ENCODE results near the gene KCNQ1OT1. TPM values are rescaled to one million over a fixed set of nuclear protein-coding genes. Genes with fewer than 3 reads are reported as not detected.

The KCNQ1OT1 gene
- total and polyA plus RNA-seq, 4 donors, result 0.05 to 4.9 (median 0.61) TPM

DNA sequence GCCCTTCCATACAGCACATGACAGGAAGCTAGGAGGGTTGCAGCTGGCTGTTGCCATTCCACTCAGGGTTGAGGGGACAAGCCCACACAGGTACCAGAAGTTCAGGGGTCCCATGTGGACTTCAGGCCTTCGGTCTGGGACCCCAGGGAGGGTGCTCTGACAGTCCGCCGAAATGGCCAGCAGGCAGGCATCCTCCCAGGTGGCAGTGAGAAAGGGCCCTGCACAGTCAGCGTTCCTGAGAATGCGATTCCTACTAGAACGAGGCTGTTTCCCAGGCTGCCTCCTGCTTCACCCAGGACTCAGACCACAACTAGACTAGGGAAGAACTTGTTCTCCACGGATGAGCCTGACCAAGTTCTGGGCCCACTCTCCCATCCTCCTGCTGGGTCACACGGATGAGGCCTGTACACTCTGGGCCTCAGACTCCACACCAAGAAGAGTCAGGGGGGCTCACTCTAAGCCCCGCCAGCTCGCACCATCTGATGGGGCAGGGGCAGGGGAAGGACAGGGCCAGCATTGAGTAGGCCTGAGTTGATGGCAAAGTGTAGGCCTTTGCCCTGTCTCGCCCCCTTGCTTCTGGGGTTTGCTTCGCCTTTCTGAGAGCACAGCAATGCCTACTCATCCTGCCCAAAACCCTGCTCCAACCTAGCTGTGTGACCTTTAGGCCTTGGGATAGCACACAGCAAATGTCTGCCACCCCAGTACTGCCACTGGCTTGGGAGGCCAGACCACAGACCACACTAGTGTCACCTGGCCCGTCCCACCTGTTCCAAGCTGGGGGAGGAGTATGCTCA, 14.0 kb downstream of the KCNQ1OT1 start:
- Histone ChIP-seq H3K27me3 (ENCODE audit: control insufficient read depth in 4 of 4, insufficient read depth in 4 of 4, low read length in 3 of 4) (no peaks in the 10 kb centered on the region), H3K9ac (ENCODE audit: low read depth in 1 of 2, low read length in 2 of 2) (no peak overlapping the region), H3K4me1 (ENCODE audit: control insufficient read depth in 4 of 4, insufficient read depth in 4 of 4, low read length in 3 of 4) (peaks cover 0 to 13% (median 0%) of the 10 kb centered on the region in 4 donors), H3K27ac (ENCODE audit: low read depth in 1 of 2, low read length in 2 of 2) (no peak overlapping the region), H3K9me3 (ENCODE audit: control insufficient read depth in 4 of 4, low read length in 3 of 4) (no peaks in the 10 kb centered on the region), H3K36me3 (ENCODE audit: control insufficient read depth in 4 of 4, insufficient read depth in 3 of 4, low read depth in 1 of 4, low read length in 3 of 4) (peaks cover 0 to 2% (median 0%) of the 10 kb centered on the region in 4 donors), H3K4me3 (ENCODE audit: low read depth in 1 of 3, low read length in 3 of 3) (no peak overlapping the region)
- DNase-seq (ENCODE audit: low spot score), result no peak
- 97% methylated on average over 13 of the region's 13 CpGs for whole genome bisulfite sequencing
- no peak for TF ChIP-seq FOXA2 (IDR thresholded peaks at IDR 0.05)
- TF ChIP-seq EGR1 (IDR thresholded peaks at IDR 0.05; ENCODE audit: low read depth in 2 of 2), result no peak
- no peak for TF ChIP-seq JUND (IDR thresholded peaks at IDR 0.05)
- TF ChIP-seq, protein P1, sequence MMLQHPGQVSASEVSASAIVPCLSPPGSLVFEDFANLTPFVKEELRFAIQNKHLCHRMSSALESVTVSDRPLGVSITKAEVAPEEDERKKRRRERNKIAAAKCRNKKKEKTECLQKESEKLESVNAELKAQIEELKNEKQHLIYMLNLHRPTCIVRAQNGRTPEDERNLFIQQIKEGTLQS (IDR thresholded peaks at IDR 0.05), result no peak
- no peak for TF ChIP-seq HNF4G (IDR thresholded peaks at IDR 0.05)
- TF ChIP-seq CTCF (IDR thresholded peaks at IDR 0.05; ENCODE audit: low read depth, low read length, missing input control), result no peak
- TF ChIP-seq ZBTB33 (IDR thresholded peaks at IDR 0.05), result no peak
- no peak for TF ChIP-seq FOXA1 (IDR thresholded peaks at IDR 0.05)
- no peak for TF ChIP-seq NR2F2 (IDR thresholded peaks at IDR 0.05)
- TF ChIP-seq YY1 (IDR thresholded peaks at IDR 0.05), result no peak
- no peak for TF ChIP-seq GABPA (IDR thresholded peaks at IDR 0.05 in 1 of 2, conservative IDR thresholded peaks at IDR 0.05 in 1 of 2)
- no peak for TF ChIP-seq RXRA (IDR thresholded peaks at IDR 0.05)
- no peak for TF ChIP-seq SP1 (IDR thresholded peaks at IDR 0.05)

DNA sequence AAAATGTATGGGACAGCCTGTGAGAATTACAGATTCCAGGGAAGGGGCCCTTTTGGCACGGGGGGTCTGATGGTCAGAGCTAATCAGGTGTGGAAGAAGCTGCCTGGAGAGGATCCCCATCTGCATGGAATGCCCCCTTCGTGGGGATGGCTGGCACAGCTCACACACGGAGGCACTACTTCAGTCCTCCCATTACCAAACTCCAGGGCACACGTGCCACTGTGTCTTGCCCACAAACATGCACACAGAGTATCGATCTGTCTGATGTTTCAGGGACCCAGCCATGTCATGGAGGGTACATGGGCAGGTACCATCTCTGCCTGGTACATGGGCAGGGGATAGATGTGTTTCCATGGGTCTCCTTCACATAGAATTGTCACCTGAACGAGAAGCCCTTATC, 14.7 kb downstream of the KCNQ1OT1 start:
- WGBS, result 92% methylated on average over 6 of the region's 6 CpGs
- Histone ChIP-seq H3K27me3 (ENCODE audit: control insufficient read depth in 4 of 4, insufficient read depth in 4 of 4, low read length in 3 of 4) (no peaks in the 10 kb centered on the region), H3K9me3 (ENCODE audit: control insufficient read depth in 4 of 4, low read length in 3 of 4) (no peaks in the 10 kb centered on the region), H3K27ac (ENCODE audit: low read depth in 1 of 2, low read length in 2 of 2) (no peak overlapping the region), H3K4me1 (ENCODE audit: control insufficient read depth in 4 of 4, insufficient read depth in 4 of 4, low read length in 3 of 4) (peaks cover 0 to 7% (median 0%) of the 10 kb centered on the region in 4 donors), H3K36me3 (ENCODE audit: control insufficient read depth in 4 of 4, insufficient read depth in 3 of 4, low read depth in 1 of 4, low read length in 3 of 4) (peaks cover 0 to 2% (median 0%) of the 10 kb centered on the region in 4 donors), H3K9ac (ENCODE audit: low read depth in 1 of 2, low read length in 2 of 2) (no peak overlapping the region), H3K4me3 (ENCODE audit: low read depth in 1 of 3, low read length in 3 of 3) (no peak overlapping the region)
- no peak for DNase-seq (ENCODE audit: low spot score)
- TF ChIP-seq RXRA (IDR thresholded peaks at IDR 0.05) (no peak), RAD21 (IDR thresholded peaks at IDR 0.05) (no peak), JUND (IDR thresholded peaks at IDR 0.05) (no peak), ZBTB33 (IDR thresholded peaks at IDR 0.05) (no peak), TAF1 (conservative IDR thresholded peaks at IDR 0.05) (no peak), FOXA1 (IDR thresholded peaks at IDR 0.05) (no peak), CTCF (IDR thresholded peaks at IDR 0.05; ENCODE audit: low read depth, low read length, missing input control) (no peak), HNF4G (IDR thresholded peaks at IDR 0.05) (no peak), GABPA (IDR thresholded peaks at IDR 0.05 in 1 of 2, conservative IDR thresholded peaks at IDR 0.05 in 1 of 2) (no peak), EGR1 (IDR thresholded peaks at IDR 0.05; ENCODE audit: low read depth in 2 of 2) (no peak), HNF4A (conservative IDR thresholded peaks at IDR 0.05) (no peak), YY1 (IDR thresholded peaks at IDR 0.05) (no peak)
- TF ChIP-seq, protein P2, sequence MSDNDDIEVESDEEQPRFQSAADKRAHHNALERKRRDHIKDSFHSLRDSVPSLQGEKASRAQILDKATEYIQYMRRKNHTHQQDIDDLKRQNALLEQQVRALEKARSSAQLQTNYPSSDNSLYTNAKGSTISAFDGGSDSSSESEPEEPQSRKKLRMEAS (IDR thresholded peaks at IDR 0.05), result no peak
- TF ChIP-seq, protein P1 (IDR thresholded peaks at IDR 0.05), result no peak
